Esophagus squamous epithelium (tissue), 4 donors: ENCODE measurements around the gene PDCD1LG2.

Source experiments
- POLR2A ChIP-seq, 4 donors: fragments of 450-650 bp; IDR thresholded peaks; one replicate each; pipeline ENCODE4 v1.6.1; 2017; ENCODE audit warnings: antibody characterized with exemption in 4 of 4, mild to moderate bottlenecking in 4 of 4, moderate library complexity in 3 of 4
- TF ChIP-seq, protein P1 (sequence below), 6 experiments: fragments of 450-650 bp in 4 of 6; fragments of 200-600 bp in 2 of 6; sonication (generic) in 2 of 6; IDR thresholded peaks; one replicate each; pipeline ENCODE4 v1.5.1; 2016 to 2019; ENCODE audit warnings: antibody characterized with exemption in 6 of 6, mild to moderate bottlenecking in 4 of 6, moderate library complexity in 4 of 6

DNA sequence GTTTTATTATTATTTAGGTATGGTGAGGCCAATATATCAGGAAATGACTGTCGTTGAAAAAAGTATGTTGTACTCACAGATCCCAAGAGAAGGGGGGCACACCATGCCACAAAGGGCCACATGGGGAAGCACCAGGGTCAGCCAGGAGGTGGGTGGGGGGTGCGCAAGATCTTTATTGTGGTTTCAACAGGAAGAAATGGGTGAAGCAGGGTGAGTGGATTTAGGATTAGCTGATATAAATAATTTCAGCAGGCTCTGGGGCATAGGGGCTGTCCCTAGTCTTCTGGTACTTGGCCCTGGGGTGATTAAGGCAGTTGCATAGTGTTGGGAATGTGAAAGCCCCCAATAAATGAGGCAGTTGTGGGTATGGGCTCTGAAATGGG, 8.6 kb downstream of the PDCD1LG2 start:
- TF ChIP-seq, protein P1, sequence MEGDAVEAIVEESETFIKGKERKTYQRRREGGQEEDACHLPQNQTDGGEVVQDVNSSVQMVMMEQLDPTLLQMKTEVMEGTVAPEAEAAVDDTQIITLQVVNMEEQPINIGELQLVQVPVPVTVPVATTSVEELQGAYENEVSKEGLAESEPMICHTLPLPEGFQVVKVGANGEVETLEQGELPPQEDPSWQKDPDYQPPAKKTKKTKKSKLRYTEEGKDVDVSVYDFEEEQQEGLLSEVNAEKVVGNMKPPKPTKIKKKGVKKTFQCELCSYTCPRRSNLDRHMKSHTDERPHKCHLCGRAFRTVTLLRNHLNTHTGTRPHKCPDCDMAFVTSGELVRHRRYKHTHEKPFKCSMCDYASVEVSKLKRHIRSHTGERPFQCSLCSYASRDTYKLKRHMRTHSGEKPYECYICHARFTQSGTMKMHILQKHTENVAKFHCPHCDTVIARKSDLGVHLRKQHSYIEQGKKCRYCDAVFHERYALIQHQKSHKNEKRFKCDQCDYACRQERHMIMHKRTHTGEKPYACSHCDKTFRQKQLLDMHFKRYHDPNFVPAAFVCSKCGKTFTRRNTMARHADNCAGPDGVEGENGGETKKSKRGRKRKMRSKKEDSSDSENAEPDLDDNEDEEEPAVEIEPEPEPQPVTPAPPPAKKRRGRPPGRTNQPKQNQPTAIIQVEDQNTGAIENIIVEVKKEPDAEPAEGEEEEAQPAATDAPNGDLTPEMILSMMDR (IDR thresholded peaks at IDR 0.05): no peak
- no peak for TF ChIP-seq POLR2A (IDR thresholded peaks at IDR 0.05)
